Ectodermal cell (in vitro differentiated cells): ENCODE data around the gene WDFY4.

Source experiments
- H3K27ac ChIP-seq: 2 replicates; pipeline ENCODE4 v1.7.0; 2013; ENCODE audit warnings: mild to moderate bottlenecking, low read depth, low read length; ENCODE audit not compliant: insufficient read depth, poor library complexity, severe bottlenecking
- H3K27me3 ChIP-seq: 2 replicates; pipeline ENCODE4 v1.7.0; 2013; ENCODE audit warnings: mild to moderate bottlenecking, low read length; ENCODE audit not compliant: insufficient read depth, control insufficient read depth, poor library complexity, severe bottlenecking
- H3K36me3 ChIP-seq: one replicate; pipeline ENCODE4 v1.7.0; 2013; ENCODE audit warnings: low read length; ENCODE audit not compliant: control insufficient read depth, insufficient read depth
- H3K4me1 ChIP-seq: one replicate; pipeline ENCODE4 v1.7.0; 2013; ENCODE audit warnings: low read length; ENCODE audit not compliant: control insufficient read depth, insufficient read depth
- H3K4me3 ChIP-seq: 2 replicates; pipeline ENCODE4 v1.7.0; 2013; ENCODE audit warnings: low read depth, low read length, control low read depth; ENCODE audit not compliant: insufficient read depth
- H3K9me3 ChIP-seq: 2 replicates; pipeline ENCODE4 v1.7.0; 2013; ENCODE audit warnings: mild to moderate bottlenecking, low read length, moderate library complexity; ENCODE audit not compliant: control insufficient read depth
- WGBS, 2 experiments: methylation state at CpG; one replicate each; pipeline ENCODE4 v1.1.7; 2013; ENCODE audit warnings: missing lambda C conversion rate in 2 of 2; 5-methylcytosine and 5-hydroxymethylcytosine counted together

Gene WDFY4

DNA sequence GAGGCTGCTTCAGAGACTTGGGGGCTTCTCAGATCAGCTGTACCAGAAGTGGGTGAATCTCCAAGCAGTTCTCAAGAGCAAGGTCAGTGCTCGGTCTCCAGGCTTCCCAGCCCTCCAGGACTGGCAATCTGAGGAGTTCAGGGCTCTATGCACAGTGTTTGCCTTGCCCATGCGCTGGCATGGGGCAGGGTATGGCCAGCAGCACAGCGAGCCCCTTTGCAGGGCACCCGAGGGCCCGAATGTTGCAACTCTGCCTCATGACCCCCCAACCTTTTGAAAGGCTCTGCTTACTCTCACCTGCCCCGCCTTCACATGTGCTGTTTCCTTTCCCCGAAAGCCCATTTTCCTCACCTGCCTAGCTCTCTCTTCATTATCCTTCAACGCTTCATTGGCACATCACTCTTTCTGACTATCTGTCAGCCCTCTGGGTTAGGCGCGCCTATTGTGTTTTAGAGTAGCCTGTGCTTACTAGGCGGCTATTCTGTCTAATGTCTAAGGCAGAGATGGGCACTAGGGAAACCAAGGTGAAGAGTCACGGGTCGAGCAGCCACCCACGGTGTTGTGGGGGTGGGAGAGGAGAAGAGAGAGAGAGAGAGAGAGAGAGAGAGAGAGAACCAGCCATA lies 83.6 kb downstream of the WDFY4 start:
- H3K4me3 ChIP-seq = no peak overlapping the region
- no peaks in the 10 kb centered on the region for H3K4me1 ChIP-seq
- H3K9me3 ChIP-seq = no peaks in the 10 kb centered on the region
- 89 to 90% methylated on average over 14 of the region's 14 CpGs for WGBS, 2 experiments
- no peak overlapping the region for H3K27ac ChIP-seq
- no peaks in the 10 kb centered on the region for H3K27me3 ChIP-seq
- H3K36me3 ChIP-seq = no peaks in the 10 kb centered on the region

DNA sequence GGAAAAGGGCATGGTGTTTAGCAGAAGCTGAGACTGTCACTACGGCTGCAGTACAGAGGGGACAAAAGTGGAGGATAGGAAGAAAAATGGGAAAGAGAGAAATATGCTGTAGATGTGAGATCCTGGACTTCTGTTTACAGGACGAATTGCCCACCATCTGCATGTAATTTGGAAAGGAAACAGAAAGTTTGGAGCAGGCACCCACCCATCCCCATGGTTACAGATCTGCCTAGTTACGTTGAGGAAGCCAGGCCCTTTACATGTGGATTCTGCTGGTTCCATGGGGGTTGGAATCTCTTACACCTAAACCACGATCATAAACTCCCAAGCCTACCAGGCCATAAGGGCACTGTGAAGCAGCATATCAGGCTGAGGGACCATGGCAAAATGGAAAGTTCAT lies 84.3 kb downstream of the WDFY4 start:
- no peaks in the 10 kb centered on the region for H3K27me3 ChIP-seq
- WGBS, 2 experiments = 90 to 92% methylated on average over 4 of the region's 4 CpGs
- H3K36me3 ChIP-seq = no peaks in the 10 kb centered on the region
- H3K4me1 ChIP-seq = no peaks in the 10 kb centered on the region
- no peaks in the 10 kb centered on the region for H3K9me3 ChIP-seq
- no peak overlapping the region for H3K27ac ChIP-seq
- no peak overlapping the region for H3K4me3 ChIP-seq

- Histone ChIP-seq H3K36me3 (no peaks in the 10 kb centered on the region), H3K27ac (no peak overlapping the region), H3K27me3 (no peaks in the 10 kb centered on the region), H3K9me3 (no peaks in the 10 kb centered on the region), H3K4me1 (no peaks in the 10 kb centered on the region), H3K4me3 (no peak overlapping the region)
- 88 to 89% methylated on average over 15 of the region's 15 CpGs for WGBS, 2 experiments
Observed at GRCh38 chr10:48769706-48770435, 85.2 kb downstream of the WDFY4 start.

- Histone ChIP-seq H3K4me3 (no peak overlapping the region), H3K9me3 (no peaks in the 10 kb centered on the region), H3K27ac (no peak overlapping the region), H3K27me3 (no peaks in the 10 kb centered on the region), H3K36me3 (no peaks in the 10 kb centered on the region), H3K4me1 (no peaks in the 10 kb centered on the region)
- WGBS, 2 experiments = 89 to 97% methylated on average over 1 of the region's 1 CpG
Observed at GRCh38 chr10:48770561-48771089, 86.0 kb downstream of the WDFY4 start.

DNA sequence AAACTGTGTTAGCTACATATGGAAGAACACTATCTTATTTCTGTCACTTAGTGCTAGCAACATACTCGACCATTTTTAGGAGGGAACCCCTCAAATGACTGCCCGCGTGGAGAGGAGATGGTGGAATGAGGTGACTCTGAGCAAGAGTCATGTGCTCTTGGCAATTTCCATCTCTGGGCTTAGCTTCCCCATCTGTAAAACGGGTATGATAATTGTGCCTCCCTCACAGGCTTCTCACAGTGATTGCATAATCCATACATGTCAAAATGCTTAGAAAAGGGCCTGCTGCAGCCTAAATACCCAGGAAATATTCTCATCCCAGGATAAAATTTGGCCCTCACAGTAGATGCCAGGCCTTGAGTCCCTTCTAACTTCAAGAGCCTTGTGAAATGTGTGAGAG lies 86.6 kb downstream of the WDFY4 start:
- Histone ChIP-seq H3K36me3 (no peaks in the 10 kb centered on the region), H3K9me3 (no peaks in the 10 kb centered on the region), H3K4me3 (no peak overlapping the region), H3K4me1 (peaks cover 2% of the 10 kb centered on the region), H3K27me3 (no peaks in the 10 kb centered on the region), H3K27ac (no peak overlapping the region)
- WGBS, 2 experiments = 93 to 96% methylated on average over 4 of the region's 4 CpGs

DNA sequence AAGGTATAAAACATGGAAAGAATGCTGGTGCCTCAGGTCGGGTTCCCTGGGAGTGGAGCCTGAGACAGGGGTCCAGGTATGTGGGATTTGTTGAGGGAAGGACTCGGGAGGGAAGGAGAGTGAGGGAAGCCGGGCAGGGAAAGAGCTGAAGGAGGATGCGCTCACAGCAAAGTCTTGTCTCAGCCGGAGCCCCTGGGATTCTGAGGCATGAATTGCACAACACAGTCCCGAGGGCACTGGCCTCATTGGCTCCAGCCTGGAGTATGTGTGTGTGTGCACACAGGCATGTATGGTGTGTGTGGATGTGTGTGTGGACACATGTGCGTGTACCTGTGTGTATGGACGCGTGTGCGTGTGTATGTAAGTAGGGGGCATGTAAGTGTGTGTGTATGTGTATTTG lies 87.4 kb downstream of the WDFY4 start:
- Histone ChIP-seq H3K4me3 (no peak overlapping the region), H3K27me3 (no peaks in the 10 kb centered on the region), H3K36me3 (no peaks in the 10 kb centered on the region), H3K4me1 (peaks cover 4% of the 10 kb centered on the region), H3K9me3 (no peaks in the 10 kb centered on the region), H3K27ac (no peak overlapping the region)
- WGBS, 2 experiments = 88 to 92% methylated on average over 10 of the region's 10 CpGs

DNA sequence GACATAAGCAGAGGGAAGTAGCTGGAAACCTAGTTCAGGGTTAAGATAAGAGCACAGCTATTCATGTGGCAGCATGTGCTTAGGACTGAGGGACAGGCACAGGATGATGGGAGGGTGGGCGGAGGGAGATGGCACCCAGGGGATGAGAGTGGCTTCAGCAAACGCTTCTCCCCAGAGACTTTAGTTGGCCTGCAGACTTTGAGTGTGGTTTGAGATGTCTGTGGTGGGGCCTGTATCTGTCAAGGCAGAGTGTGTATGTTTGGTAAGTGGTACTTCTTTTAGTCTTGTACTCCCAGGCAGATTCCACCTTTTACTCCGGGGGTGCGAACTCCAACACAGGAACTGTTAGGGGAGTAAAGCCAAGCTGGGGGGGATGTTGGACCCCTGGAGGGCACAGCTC lies 88.9 kb downstream of the WDFY4 start:
- Histone ChIP-seq H3K27me3 (no peaks in the 10 kb centered on the region), H3K27ac (no peak overlapping the region), H3K4me1 (peaks cover 4% of the 10 kb centered on the region), H3K36me3 (no peaks in the 10 kb centered on the region), H3K4me3 (no peak overlapping the region), H3K9me3 (no peaks in the 10 kb centered on the region)
- 86 to 94% methylated on average over 4 of the region's 4 CpGs for WGBS, 2 experiments

- 90 to 93% methylated on average over 12 of the region's 12 CpGs for WGBS, 2 experiments
- H3K4me3 ChIP-seq = no peak overlapping the region
- no peak overlapping the region for H3K27ac ChIP-seq
- H3K27me3 ChIP-seq = no peaks in the 10 kb centered on the region
- H3K4me1 ChIP-seq = peaks cover 4% of the 10 kb centered on the region
- H3K9me3 ChIP-seq = no peaks in the 10 kb centered on the region
- no peaks in the 10 kb centered on the region for H3K36me3 ChIP-seq
Observed at GRCh38 chr10:48774416-48775205, 89.9 kb downstream of the WDFY4 start.

DNA sequence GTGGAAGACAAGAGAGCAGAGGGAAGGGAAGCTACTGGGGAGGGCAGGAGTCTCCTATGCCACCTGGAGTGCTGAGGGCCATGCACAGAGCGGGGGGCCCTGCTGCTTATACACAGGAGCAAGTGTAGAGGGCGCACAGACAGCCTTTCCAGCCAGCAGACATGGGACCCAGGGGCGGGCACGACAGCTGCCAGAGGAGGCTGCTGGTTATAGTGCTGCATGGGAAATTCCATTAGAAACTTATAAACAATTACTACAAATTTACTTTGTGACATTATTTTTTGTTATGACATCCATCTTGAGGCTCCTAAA lies 90.5 kb downstream of the WDFY4 start:
- H3K27me3 ChIP-seq = no peaks in the 10 kb centered on the region
- no peaks in the 10 kb centered on the region for H3K36me3 ChIP-seq
- H3K4me1 ChIP-seq = peaks cover 4% of the 10 kb centered on the region
- H3K27ac ChIP-seq = no peak overlapping the region
- H3K9me3 ChIP-seq = no peaks in the 10 kb centered on the region
- 73 to 97% methylated on average over 4 of the region's 4 CpGs for WGBS, 2 experiments
- no peak overlapping the region for H3K4me3 ChIP-seq

DNA sequence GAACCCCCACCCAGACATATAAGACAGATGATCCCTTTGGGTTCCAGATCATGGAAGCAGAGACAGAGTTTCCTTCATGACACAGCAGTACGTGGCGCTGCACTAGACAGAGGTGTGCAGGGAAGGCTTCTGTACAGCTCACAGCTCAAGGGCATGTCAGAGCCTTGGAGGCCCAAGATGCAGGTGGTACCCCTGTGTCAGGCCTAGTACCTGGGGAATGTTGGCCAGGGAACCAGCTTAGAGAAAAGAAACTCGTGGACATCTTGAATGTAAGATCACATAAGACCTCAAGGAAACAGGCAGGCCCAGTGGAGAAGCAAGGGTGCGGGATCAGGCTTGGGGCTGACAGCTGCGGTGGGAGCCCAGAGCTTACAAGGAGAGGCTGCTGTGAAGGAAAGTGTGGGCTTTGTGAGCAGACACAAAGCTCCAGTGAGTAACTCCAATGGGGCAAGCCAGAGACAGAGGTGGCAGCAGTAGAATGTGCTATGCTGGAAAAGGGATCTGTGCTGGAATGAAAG lies 91.4 kb downstream of the WDFY4 start:
- no peak overlapping the region for H3K4me3 ChIP-seq
- H3K27ac ChIP-seq = no peak overlapping the region
- H3K27me3 ChIP-seq = no peaks in the 10 kb centered on the region
- H3K9me3 ChIP-seq = no peaks in the 10 kb centered on the region
- H3K36me3 ChIP-seq = no peaks in the 10 kb centered on the region
- peaks cover 4% of the 10 kb centered on the region for H3K4me1 ChIP-seq
- WGBS, 2 experiments = 90 to 95% methylated on average over 5 of the region's 5 CpGs
